Heart left ventricle (tissue), 16 donors: ENCODE measurements around the gene LCN10. TPM values are rescaled to one million over a fixed set of nuclear protein-coding genes. Genes with fewer than 3 reads are reported as not detected.

Experiments
- ATAC-seq, 4 donors: fragments of 200-7000 bp; cut with Tn5 transposase; one replicate each; pipeline ENCODE4 v1.9.1; 2020 to 2022; ENCODE audit warnings: moderate library complexity in 4 of 4, mild to moderate bottlenecking in 3 of 4, moderate number of reproducible peaks in 1 of 4
- DNase-seq, 5 donors: peaks; one replicate each; pipeline ENCODE4 v3.0.0-alpha.2; 2020
- H3K27ac ChIP-seq, 12 donors: fragments of 200-600 bp; sonication (generic) in 4 of 12; one replicate each; pipeline versions ENCODE4 v1.5.0 to v1.8.0; 2016 to 2022; ENCODE audit warnings: mild to moderate bottlenecking in 2 of 12
- H3K27me3 ChIP-seq, 9 donors: fragments of 200-600 bp; sonication (generic) in 2 of 9; one replicate each; pipeline versions ENCODE4 v1.5.1 to v1.8.0; 2016 to 2022; ENCODE audit warnings: mild to moderate bottlenecking in 3 of 9
- H3K36me3 ChIP-seq, 9 donors: fragments of 200-600 bp; sonication (generic) in 2 of 9; one replicate each; pipeline versions ENCODE4 v1.5.0 to v1.8.0; 2018 to 2022; ENCODE audit warnings: mild to moderate bottlenecking in 2 of 9
- H3K4me1 ChIP-seq, 12 donors: fragments of 200-600 bp; sonication (generic) in 4 of 12; one replicate each; pipeline versions ENCODE4 v1.5.0 to v1.8.0; 2016 to 2022; ENCODE audit warnings: mild to moderate bottlenecking in 3 of 12
- H3K4me3 ChIP-seq, 12 donors: fragments of 200-600 bp; sonication (generic) in 4 of 12; one replicate each; pipeline versions ENCODE4 v1.5.0 to v1.8.0; 2017 to 2022; ENCODE audit warnings: mild to moderate bottlenecking in 9 of 12, moderate library complexity in 4 of 12
- H3K9me3 ChIP-seq, 12 donors: fragments of 200-600 bp; sonication (generic) in 4 of 12; one replicate each; pipeline versions ENCODE4 v1.5.0 to v1.8.0; 2016 to 2022; ENCODE audit warnings: mild to moderate bottlenecking in 1 of 12
- POLR2A ChIP-seq, 2 donors: fragments of 450-650 bp; IDR thresholded peaks; one replicate each; pipeline ENCODE4 v1.6.1; 2017; ENCODE audit warnings: antibody characterized with exemption in 2 of 2, mild to moderate bottlenecking in 2 of 2, moderate library complexity in 2 of 2
- WGBS, 4 donors: extraction: QIAGEN DNeasy Blood & Tissue Kit in 2 of 4; methylation state at CpG; one replicate each; pipeline versions ENCODE4 v1.1.5 to v1.1.7; 2013 to 2018; 5-methylcytosine and 5-hydroxymethylcytosine counted together
- intact Hi-C, 10 donors: fragments of 100-400 bp; cut with DNase I; formaldehyde crosslinking; loops; one replicate each; pipeline versions ENCODE4 v1.11.1 to v1.14.2; 2022
- long read RNA-seq, 3 donors: library from polyadenylated mRNA; unstranded; transcript quantifications; one replicate each; pipeline ENCODE4 v2.0.0, GENCODE V29; 2020 to 2021
- polyA plus RNA-seq, 2 donors: library from polyadenylated mRNA; stranded (reverse); fragments of 200-250 nt; gene quantifications; one replicate each; pipeline ENCODE4 v1.2.3, GENCODE V29; 2013
- total RNA-seq, 9 donors: library from RNA; depleted of rRNA in 2 of 9; stranded (reverse); fragments of >200 nt in 2 of 9; fragmentation: NEBNext Ultra II Directional in 3 of 9; extraction: Animal tissue kit (Norgen Biotek cat#: 25700) in 3 of 9; gene quantifications; one replicate each; pipeline versions ENCODE4 v1.1.0 to v1.2.4, GENCODE V29; 2016 to 2023
- TF ChIP-seq, protein P1 (sequence below), 12 donors: fragments of 200-600 bp; sonication (generic) in 4 of 12; IDR thresholded peaks; one replicate each; pipeline versions ENCODE4 v1.5.0 to v1.8.0; 2018 to 2022; ENCODE audit warnings: antibody characterized with exemption in 12 of 12, mild to moderate bottlenecking in 5 of 12
- donor health status: ischemic (EF 13 %, LVEDD 7.1; RV severe dilation, severe dysfunction).
- donor health status: healthy with polysubstance abuse.
- donor health status: DM: no; HTN: yes; CAD: no.
- donor health status: DM: no; HTN: no; CAD: no.
- donor health status: ischemic (EF 25% LVEDD 6.9; RV normal size, moderate dysfunction).
- donor health status: ischemic (EF 25% LVEDD 5.7; RV mildly dilated, moderate dysfunction).
- donor health status: healthy.
- donor health status: DM: yes; HTN: yes; CAD: no.
- donor health status: ischemic (EF 35%, LVEDD 5.7; RV mildly dilated, moderate dysfunction).
- donor health status: nonischemic (EF 11% LVEDD 7.7; RV severe dilation, severe dysfunction).
- donor health status: DM: yes; HTN: yes; CAD: no.
- donor health status: PGD.
- donor health status: ischemic (EF 29% LVEDD 5.4; RV normal size, mild dysfunction).
- donor health status: nonischemic (EF 23%, LVEDD 6.1; RV moderate dilation, normal function).

Gene LCN10
- total RNA-seq (10 to 100 TPM in 5 of 9 donors, 1 to 10 TPM in 2, under 1 TPM in 2; 0.50 to 21.5 (median 10.1) TPM), polyA plus RNA-seq (10 to 100 TPM; 15.7 to 40.7 TPM)
- long read RNA-seq, donor 1, partial matches to known transcripts, result 0 of 1 reads
- long read RNA-seq, donor 1, other reads (novel, unspliced or antisense), result 1 of 1 reads
- long read RNA-seq, donor 2, partial matches to known transcripts, result 5 of 7 reads
- long read RNA-seq, donor 2, other reads (novel, unspliced or antisense), result 2 of 7 reads
- long read RNA-seq, donor 3, partial matches to known transcripts, result 0 of 4 reads
- long read RNA-seq, donor 3, other reads (novel, unspliced or antisense), result 1 of 4 reads

DNA sequence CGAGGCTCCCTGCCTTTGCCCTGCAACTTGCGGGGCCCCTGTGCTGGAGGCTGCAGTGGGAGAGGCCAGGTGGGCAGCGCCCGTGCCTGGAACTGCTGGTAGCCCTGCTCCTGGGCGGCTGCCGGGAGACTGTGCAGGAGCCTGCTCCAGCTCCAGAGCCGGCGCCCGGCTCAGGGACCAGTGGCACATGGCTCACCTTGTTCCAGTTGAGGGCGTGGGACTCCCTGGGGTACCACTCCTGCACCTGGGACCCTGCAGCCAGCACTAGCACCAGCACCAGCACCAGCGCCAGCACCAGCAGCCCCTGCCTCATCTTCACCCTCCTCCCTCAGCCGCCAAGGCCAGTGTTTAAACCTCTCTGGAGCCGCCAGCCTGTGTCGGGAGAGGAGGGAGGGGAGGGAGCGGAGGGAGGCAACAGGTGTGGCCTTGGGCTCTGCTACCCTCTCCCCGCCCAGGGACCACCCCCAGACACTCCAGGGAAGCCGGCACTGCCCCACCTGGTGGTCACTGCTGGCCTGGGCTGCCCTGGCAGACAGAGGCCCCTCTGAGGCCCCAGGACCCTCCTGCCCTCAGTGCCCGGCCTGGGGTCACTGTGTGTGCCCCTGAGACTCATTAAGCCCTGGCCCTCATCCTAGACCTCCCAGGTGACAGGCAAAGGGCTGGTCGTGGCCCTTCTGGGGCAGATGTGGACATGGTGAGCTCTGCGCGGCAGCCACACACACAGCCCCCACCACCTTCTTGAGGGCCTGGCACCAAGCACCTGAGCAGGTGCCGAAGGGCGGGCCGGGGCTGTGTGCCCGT is at the start of gene LCN10:
Gene LCN10 (minus strand): TSS at position 350 of the 801 bp plus-strand sequence. CDS start 37 bp downstream, at position 313.
- Histone ChIP-seq H3K27ac (peak within 1 kb of the TSS in 5 of 12 donors; percentile 22 to 62 (median 47)), H3K4me1 (peaks cover 0 to 44% (median 18%) of the 10 kb centered on the region in 12 donors), H3K9me3 (no peaks in the 10 kb centered on the region), H3K4me3 (peak within 1 kb of the TSS in 10 of 12 donors; percentile 2 to 55 (median 18)), H3K27me3 (peaks cover 0 to 19% (median 0%) of the 10 kb centered on the region in 9 donors), H3K36me3 (no peaks in the 10 kb centered on the region)
- TF ChIP-seq, protein P1, sequence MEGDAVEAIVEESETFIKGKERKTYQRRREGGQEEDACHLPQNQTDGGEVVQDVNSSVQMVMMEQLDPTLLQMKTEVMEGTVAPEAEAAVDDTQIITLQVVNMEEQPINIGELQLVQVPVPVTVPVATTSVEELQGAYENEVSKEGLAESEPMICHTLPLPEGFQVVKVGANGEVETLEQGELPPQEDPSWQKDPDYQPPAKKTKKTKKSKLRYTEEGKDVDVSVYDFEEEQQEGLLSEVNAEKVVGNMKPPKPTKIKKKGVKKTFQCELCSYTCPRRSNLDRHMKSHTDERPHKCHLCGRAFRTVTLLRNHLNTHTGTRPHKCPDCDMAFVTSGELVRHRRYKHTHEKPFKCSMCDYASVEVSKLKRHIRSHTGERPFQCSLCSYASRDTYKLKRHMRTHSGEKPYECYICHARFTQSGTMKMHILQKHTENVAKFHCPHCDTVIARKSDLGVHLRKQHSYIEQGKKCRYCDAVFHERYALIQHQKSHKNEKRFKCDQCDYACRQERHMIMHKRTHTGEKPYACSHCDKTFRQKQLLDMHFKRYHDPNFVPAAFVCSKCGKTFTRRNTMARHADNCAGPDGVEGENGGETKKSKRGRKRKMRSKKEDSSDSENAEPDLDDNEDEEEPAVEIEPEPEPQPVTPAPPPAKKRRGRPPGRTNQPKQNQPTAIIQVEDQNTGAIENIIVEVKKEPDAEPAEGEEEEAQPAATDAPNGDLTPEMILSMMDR (IDR thresholded peaks at IDR 0.05), result peak in 5 of 12 donors; percentile 14 to 41 (median 26)
- TF ChIP-seq POLR2A (IDR thresholded peaks at IDR 0.05), result no peak
- intact Hi-C loops, result no loop called here
- WGBS, 4 donors, result 73 to 85% (median 75%) methylated on average over 12 to 25 of the region's 25 CpGs
- no peak for ATAC-seq
- DNase-seq, result peak in 1 of 5 donors; percentile 57

DNA sequence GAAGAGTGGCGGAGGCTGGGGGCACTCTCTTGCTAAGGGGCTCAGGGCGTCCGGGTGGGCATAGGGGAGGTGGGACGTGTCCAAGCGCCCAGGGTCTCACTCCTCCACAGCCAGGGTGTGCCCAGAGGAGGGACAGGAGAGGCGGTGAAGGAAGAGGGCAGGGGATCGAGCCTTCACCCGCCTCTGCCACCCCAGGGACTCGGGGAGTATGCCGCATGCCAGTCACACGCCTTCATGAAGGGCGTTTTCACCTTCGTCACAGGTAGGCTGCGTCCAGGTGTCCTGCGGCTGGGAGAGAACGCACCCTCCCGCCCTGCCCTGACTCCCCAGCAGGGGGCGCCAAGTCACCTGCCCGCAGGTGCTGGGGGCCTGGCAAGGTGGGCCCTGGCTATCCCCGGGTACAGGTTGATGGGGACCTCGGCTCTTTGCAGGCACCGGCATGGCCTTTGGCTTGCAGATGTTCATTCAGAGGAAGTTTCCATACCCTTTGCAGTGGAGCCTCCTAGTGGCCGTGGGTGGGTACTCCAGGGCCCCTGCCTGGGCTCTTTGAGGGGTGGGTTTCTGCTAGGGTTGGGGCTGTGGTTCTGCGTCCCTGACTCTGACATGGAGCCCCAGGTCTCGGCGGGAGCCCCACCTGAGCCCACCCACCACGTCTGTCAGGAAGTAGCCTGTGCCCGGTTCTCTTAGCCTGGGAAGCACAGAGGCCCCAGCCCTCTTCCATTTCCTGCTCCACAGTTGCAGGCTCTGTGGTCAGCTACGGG is 49.0 kb upstream of the LCN10 start:
- ATAC-seq, result peak in 3 of 4 donors; percentile 0
- H3K4me1 ChIP-seq, result peaks cover 9 to 64% (median 32%) of the 10 kb centered on the region in 12 donors
- TF ChIP-seq POLR2A (IDR thresholded peaks at IDR 0.05), result no peak
- TF ChIP-seq, protein P1 (IDR thresholded peaks at IDR 0.05), result peak; percentile 77 to 92 (median 88)
- 1 to 5% (median 4%) methylated on average over 21 to 29 of the region's 29 CpGs for WGBS, 4 donors
- peak overlapping the region; percentile 68 to 94 (median 82) for H3K4me3 ChIP-seq
- intact Hi-C loops, result loop anchor here in 7 of 10 donors (1.0 to 10.0 kb wide), 8 partner anchors 53 to 309 kb away; partner anchors contain the start of genes PHPT1 (in 6 of the 7), FBXW5 (in 5 of the 7), AJM1 (in 2 of the 7) and C8G (in 2 of the 7)
- peaks cover 0 to 3% (median 0%) of the 10 kb centered on the region in 9 donors for H3K27me3 ChIP-seq
- DNase-seq, result peak; percentile 54 to 82 (median 54)
- peaks cover 0 to 14% (median 0%) of the 10 kb centered on the region in 9 donors for H3K36me3 ChIP-seq
- no peaks in the 10 kb centered on the region for H3K9me3 ChIP-seq
- H3K27ac ChIP-seq, result peak overlapping the region; percentile 92 to 99 (median 96)

DNA sequence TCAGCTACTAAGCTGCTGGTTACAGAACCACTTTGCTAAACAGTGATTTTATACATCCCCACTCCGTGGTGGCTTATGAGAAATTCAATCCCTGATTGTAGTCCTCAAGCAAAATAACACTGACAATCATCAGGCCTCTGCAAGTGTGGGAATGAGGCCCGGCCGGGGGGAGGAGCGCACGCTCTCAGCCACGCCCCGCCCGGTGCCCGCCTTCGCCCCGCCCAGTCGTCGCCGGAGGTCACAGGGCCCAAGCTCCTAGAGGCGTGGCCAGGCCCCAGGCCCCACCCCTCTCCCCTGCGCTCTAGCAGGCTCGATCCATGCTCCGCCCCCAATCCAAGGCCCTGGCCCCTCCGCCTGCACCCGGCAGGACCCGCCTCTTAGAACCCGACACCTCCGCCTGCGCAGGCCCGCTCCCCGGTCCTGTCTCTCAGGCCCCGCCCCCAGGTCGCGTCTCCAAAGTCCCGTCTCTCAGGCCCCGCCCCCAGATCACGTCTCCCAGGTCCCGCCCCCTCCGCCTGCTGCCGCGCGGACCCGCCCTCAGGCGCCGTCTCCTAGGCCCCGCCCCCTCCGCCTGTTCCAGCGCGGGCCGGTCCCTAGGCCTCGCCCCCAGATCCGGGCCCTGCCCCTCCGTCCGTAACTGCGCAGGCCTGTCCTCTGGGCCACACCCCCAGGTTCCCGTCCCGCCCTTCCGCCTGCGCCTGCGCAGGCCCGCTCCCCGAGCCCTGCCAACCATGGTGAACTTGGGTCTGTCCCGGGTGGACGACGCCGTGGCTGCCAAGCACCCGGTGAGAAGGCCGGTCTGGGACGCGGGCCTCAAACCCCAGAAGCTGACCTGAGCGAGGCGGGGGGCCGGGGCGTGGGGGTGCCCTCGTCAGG is 48.1 kb upstream of the LCN10 start, which contains the start of gene TMEM141:
Gene TMEM141 (plus strand): TSS at position 705 of the 876 bp plus-strand sequence. CDS start 27 bp downstream, at position 732.
- Histone ChIP-seq H3K4me1 (peaks cover 6 to 56% (median 27%) of the 10 kb centered on the region in 12 donors), H3K27ac (peak within 1 kb of the TSS; percentile 92 to 99 (median 96)), H3K36me3 (peaks cover 0 to 14% (median 0%) of the 10 kb centered on the region in 9 donors), H3K4me3 (peak within 1 kb of the TSS; percentile 68 to 94 (median 82)), H3K27me3 (no peaks in the 10 kb centered on the region), H3K9me3 (no peaks in the 10 kb centered on the region)
- peak in 1 of 2 donors; percentile 82 for TF ChIP-seq POLR2A (IDR thresholded peaks at IDR 0.05)
- TF ChIP-seq, protein P1 (IDR thresholded peaks at IDR 0.05), result no peak
- peak; percentile 95 to 96 (median 96) for ATAC-seq
- peak; percentile 100 for DNase-seq
- 0 to 1% (median 1%) methylated on average over 11 to 70 of the region's 70 CpGs for WGBS, 4 donors
- intact Hi-C loops, result loop anchor here in 7 of 10 donors (1.0 to 10.0 kb wide), 8 partner anchors 54 to 308 kb away; partner anchors contain the start of genes PHPT1 (in 6 of the 7), FBXW5 (in 5 of the 7), AJM1 (in 2 of the 7) and C8G (in 2 of the 7)
